Measurements from ENCODE around the gene CTTNBP2.

CTTNBP2 gene, protein sequence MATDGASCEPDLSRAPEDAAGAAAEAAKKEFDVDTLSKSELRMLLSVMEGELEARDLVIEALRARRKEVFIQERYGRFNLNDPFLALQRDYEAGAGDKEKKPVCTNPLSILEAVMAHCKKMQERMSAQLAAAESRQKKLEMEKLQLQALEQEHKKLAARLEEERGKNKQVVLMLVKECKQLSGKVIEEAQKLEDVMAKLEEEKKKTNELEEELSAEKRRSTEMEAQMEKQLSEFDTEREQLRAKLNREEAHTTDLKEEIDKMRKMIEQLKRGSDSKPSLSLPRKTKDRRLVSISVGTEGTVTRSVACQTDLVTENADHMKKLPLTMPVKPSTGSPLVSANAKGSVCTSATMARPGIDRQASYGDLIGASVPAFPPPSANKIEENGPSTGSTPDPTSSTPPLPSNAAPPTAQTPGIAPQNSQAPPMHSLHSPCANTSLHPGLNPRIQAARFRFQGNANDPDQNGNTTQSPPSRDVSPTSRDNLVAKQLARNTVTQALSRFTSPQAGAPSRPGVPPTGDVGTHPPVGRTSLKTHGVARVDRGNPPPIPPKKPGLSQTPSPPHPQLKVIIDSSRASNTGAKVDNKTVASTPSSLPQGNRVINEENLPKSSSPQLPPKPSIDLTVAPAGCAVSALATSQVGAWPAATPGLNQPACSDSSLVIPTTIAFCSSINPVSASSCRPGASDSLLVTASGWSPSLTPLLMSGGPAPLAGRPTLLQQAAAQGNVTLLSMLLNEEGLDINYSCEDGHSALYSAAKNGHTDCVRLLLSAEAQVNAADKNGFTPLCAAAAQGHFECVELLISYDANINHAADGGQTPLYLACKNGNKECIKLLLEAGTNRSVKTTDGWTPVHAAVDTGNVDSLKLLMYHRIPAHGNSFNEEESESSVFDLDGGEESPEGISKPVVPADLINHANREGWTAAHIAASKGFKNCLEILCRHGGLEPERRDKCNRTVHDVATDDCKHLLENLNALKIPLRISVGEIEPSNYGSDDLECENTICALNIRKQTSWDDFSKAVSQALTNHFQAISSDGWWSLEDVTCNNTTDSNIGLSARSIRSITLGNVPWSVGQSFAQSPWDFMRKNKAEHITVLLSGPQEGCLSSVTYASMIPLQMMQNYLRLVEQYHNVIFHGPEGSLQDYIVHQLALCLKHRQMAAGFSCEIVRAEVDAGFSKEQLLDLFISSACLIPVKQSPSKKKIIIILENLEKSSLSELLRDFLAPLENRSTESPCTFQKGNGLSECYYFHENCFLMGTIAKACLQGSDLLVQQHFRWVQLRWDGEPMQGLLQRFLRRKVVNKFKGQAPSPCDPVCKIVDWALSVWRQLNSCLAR (N-terminal part only)

DNA sequence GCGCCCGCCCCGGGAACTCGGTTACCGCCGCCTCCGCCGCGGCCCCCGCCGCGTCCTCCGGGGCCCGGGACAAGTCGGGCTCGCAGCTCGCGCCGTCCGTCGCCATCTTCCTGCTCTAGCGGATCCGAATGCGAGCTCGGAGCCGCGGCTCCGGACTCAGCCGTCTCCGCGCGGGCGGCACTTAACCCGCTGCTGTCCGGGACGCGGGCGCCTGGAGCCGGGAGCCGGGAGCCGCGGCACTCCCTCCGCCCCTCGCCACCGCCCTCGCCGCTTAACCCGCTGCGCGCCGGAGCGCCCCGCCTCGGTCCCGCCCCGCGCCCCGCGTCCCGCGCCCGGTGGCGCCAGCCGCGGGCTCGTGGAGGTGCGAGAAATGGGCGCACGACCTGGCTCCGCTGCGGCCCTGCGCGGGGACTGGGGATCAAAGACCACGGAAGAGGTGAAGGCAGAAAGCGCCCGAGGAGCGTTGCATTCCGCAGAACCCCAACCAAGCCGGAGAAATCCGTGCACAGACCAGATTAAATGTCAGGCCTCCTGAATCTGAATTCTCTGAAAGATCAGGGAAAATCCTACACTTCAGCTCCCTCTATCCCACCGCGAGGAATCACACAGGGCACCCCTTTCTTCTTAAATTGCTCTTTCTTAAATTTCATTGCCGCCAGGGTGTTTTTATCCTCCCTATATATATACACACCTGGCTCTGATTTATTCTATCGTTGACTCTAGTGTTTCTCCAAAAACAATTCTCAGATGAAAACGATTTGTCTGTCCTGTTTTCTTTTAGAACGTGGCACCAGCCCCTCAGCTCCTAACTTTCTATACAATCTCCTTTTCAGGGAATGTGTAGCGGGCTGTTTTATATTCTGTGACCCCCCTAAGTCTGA is at the start of gene CTTNBP2:
TSS of gene CTTNBP2 (minus strand) at position 132 of the 881 bp plus-strand sequence. CDS start at position 106, 26 bp downstream.
- Histone ChIP-seq H3K36me3 (ENCODE audit: control insufficient read depth in 2 of 2, insufficient read depth in 1 of 2, low read length in 2 of 2) (no peaks in the 10 kb centered on the region), H3K27ac (ENCODE audit: extremely low read depth, low read depth, low read length) (peak within 1 kb of the TSS; percentile 85; the same call in 1 of the 2 replicates), H3K9me3 (ENCODE audit: control insufficient read depth, insufficient read depth, low read depth, low read length) (no peaks in the 10 kb centered on the region), H3K4me3 (ENCODE audit: low read depth, low read length) (peak within 1 kb of the TSS; percentile 76), H3K4me1 (ENCODE audit: control insufficient read depth, insufficient read depth, low read length) (peaks cover 14% of the 10 kb centered on the region)
- POLR2A ChIA-PET, result interaction anchor here (0.6 to 0.8 kb wide), 2 partner anchors 33 to 204 kb away, joined by 3 to 4 read pairs; no protein-coding TSS in a partner anchor
- CTCF ChIA-PET, result interaction anchor here (0.5 to 1.5 kb wide), 6 partner anchors 122 to 431 kb away, joined by 3 to 7 read pairs (median 4); no protein-coding TSS in a partner anchor
- TF ChIP-seq TCF7L2 (IDR thresholded peaks at IDR 0.05; ENCODE audit: borderline replicate concordance, low read depth, low read length) (no peak), ZNF433 (tag by site-specific recombination; IDR thresholded peaks at IDR 0.05; ENCODE audit: low read depth) (no peak), ZNF76 (tag by site-specific recombination; IDR thresholded peaks at IDR 0.05; ENCODE audit: borderline replicate concordance, low read depth) (0 out of 2 replicates have a peak, but pooled peaks have one; percentile 8), ZNF292 (tag by site-specific recombination; IDR thresholded peaks at IDR 0.05; ENCODE audit: borderline replicate concordance, low read depth) (no peak), ZNF555 (tag by site-specific recombination; conservative IDR thresholded peaks at IDR 0.05) (no peak), ZNF121 (tag by site-specific recombination; IDR thresholded peaks at IDR 0.05) (no peak), ZBTB21 (tag by site-specific recombination; IDR thresholded peaks at IDR 0.05) (no peak), ZNF585B (tag by site-specific recombination; IDR thresholded peaks at IDR 0.05) (no peak), ZSCAN30 (tag by site-specific recombination; IDR thresholded peaks at IDR 0.05) (peak; percentile 67; the same call in 1 of the 2 replicates), OVOL3 (tag by site-specific recombination; IDR thresholded peaks at IDR 0.05) (no peak)
- TF ChIP-seq, protein P1, sequence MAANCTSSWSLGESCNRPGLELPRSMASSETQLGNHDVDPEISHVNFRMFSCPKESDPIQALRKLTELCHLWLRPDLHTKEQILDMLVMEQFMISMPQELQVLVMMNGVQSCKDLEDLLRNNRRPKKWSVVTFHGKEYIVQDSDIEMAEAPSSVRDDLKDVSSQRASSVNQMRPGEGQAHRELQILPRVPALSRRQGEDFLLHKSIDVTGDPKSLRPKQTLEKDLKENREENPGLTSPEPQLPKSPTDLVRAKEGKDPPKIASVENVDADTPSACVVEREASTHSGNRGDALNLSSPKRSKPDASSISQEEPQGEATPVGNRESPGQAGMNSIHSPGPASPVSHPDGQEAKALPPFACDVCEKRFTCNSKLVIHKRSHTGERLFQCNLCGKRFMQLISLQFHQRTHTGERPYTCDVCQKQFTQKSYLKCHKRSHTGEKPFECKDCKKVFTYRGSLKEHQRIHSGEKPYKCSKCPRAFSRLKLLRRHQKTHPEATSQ (tag by site-specific recombination; IDR thresholded peaks at IDR 0.05), result no peak
- TF ChIP-seq, protein P2, sequence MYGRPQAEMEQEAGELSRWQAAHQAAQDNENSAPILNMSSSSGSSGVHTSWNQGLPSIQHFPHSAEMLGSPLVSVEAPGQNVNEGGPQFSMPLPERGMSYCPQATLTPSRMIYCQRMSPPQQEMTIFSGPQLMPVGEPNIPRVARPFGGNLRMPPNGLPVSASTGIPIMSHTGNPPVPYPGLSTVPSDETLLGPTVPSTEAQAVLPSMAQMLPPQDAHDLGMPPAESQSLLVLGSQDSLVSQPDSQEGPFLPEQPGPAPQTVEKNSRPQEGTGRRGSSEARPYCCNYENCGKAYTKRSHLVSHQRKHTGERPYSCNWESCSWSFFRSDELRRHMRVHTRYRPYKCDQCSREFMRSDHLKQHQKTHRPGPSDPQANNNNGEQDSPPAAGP (tag by site-specific recombination; IDR thresholded peaks at IDR 0.05), result no peak
- TF ChIP-seq, protein P3, sequence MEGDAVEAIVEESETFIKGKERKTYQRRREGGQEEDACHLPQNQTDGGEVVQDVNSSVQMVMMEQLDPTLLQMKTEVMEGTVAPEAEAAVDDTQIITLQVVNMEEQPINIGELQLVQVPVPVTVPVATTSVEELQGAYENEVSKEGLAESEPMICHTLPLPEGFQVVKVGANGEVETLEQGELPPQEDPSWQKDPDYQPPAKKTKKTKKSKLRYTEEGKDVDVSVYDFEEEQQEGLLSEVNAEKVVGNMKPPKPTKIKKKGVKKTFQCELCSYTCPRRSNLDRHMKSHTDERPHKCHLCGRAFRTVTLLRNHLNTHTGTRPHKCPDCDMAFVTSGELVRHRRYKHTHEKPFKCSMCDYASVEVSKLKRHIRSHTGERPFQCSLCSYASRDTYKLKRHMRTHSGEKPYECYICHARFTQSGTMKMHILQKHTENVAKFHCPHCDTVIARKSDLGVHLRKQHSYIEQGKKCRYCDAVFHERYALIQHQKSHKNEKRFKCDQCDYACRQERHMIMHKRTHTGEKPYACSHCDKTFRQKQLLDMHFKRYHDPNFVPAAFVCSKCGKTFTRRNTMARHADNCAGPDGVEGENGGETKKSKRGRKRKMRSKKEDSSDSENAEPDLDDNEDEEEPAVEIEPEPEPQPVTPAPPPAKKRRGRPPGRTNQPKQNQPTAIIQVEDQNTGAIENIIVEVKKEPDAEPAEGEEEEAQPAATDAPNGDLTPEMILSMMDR (tag by site-specific recombination; IDR thresholded peaks at IDR 0.05), result peak; percentile 36; the same call in 1 of the 2 replicates
- TF ChIP-seq, protein P4, sequence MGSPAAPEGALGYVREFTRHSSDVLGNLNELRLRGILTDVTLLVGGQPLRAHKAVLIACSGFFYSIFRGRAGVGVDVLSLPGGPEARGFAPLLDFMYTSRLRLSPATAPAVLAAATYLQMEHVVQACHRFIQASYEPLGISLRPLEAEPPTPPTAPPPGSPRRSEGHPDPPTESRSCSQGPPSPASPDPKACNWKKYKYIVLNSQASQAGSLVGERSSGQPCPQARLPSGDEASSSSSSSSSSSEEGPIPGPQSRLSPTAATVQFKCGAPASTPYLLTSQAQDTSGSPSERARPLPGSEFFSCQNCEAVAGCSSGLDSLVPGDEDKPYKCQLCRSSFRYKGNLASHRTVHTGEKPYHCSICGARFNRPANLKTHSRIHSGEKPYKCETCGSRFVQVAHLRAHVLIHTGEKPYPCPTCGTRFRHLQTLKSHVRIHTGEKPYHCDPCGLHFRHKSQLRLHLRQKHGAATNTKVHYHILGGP (tag by site-specific recombination; IDR thresholded peaks at IDR 0.05), result no peak
- TF ChIP-seq, protein P5, sequence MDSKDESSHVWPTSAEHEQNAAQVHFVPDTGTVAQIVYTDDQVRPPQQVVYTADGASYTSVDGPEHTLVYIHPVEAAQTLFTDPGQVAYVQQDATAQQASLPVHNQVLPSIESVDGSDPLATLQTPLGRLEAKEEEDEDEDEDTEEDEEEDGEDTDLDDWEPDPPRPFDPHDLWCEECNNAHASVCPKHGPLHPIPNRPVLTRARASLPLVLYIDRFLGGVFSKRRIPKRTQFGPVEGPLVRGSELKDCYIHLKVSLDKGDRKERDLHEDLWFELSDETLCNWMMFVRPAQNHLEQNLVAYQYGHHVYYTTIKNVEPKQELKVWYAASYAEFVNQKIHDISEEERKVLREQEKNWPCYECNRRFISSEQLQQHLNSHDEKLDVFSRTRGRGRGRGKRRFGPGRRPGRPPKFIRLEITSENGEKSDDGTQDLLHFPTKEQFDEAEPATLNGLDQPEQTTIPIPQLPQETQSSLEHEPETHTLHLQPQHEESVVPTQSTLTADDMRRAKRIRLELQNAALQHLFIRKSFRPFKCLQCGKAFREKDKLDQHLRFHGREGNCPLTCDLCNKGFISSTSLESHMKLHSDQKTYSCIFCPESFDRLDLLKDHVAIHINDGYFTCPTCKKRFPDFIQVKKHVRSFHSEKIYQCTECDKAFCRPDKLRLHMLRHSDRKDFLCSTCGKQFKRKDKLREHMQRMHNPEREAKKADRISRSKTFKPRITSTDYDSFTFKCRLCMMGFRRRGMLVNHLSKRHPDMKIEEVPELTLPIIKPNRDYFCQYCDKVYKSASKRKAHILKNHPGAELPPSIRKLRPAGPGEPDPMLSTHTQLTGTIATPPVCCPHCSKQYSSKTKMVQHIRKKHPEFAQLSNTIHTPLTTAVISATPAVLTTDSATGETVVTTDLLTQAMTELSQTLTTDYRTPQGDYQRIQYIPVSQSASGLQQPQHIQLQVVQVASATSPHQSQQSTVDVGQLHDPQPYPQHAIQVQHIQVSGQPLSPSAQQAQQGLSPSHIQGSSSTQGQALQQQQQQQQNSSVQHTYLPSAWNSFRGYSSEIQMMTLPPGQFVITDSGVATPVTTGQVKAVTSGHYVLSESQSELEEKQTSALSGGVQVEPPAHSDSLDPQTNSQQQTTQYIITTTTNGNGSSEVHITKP (tag by site-specific recombination; IDR thresholded peaks at IDR 0.05), result peak; percentile 58
- TF ChIP-seq, protein P6, sequence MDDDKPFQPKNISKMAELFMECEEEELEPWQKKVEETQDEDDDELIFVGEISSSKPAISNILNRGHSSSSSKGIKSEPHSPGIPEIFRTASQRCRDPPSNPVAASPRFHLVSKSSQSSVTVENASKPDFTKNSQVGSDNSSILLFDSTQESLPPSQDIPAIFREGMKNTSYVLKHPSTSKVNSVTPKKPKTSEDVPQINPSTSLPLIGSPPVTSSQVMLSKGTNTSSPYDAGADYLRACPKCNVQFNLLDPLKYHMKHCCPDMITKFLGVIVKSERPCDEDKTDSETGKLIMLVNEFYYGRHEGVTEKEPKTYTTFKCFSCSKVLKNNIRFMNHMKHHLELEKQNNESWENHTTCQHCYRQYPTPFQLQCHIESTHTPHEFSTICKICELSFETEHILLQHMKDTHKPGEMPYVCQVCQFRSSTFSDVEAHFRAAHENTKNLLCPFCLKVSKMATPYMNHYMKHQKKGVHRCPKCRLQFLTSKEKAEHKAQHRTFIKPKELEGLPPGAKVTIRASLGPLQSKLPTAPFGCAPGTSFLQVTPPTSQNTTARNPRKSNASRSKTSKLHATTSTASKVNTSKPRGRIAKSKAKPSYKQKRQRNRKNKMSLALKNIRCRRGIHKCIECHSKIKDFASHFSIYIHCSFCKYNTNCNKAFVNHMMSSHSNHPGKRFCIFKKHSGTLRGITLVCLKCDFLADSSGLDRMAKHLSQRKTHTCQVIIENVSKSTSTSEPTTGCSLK (tag by site-specific recombination; IDR thresholded peaks at IDR 0.05), result no peak
